HEK293T (cell line): ENCODE measurements around the gene TSPYL2.

Source experiments
- ARNT ChIP-seq: fragments of 450-650 bp; IDR thresholded peaks from 2 replicates; pipeline ENCODE4 v1.6.1; 2017; ENCODE audit warnings: mild to moderate bottlenecking
- BHLHE40 ChIP-seq: fragments of 450-650 bp; IDR thresholded peaks from 2 replicates; pipeline ENCODE4 v1.6.1; 2016; ENCODE audit warnings: mild to moderate bottlenecking, moderate library complexity, borderline replicate concordance
- FOXA1 ChIP-seq: fragments of 450-650 bp; IDR thresholded peaks from 2 replicates; pipeline ENCODE4 v1.6.1; 2016; ENCODE audit warnings: mild to moderate bottlenecking
- FOXM1 ChIP-seq: fragments of 450-650 bp; IDR thresholded peaks from 2 replicates; pipeline ENCODE4 v1.6.1; 2017; ENCODE audit warnings: mild to moderate bottlenecking, borderline replicate concordance
- NFRKB ChIP-seq: fragments of 450-650 bp; IDR thresholded peaks from 2 replicates; pipeline ENCODE4 v1.6.1; 2016; ENCODE audit warnings: mild to moderate bottlenecking, moderate library complexity

DNA sequence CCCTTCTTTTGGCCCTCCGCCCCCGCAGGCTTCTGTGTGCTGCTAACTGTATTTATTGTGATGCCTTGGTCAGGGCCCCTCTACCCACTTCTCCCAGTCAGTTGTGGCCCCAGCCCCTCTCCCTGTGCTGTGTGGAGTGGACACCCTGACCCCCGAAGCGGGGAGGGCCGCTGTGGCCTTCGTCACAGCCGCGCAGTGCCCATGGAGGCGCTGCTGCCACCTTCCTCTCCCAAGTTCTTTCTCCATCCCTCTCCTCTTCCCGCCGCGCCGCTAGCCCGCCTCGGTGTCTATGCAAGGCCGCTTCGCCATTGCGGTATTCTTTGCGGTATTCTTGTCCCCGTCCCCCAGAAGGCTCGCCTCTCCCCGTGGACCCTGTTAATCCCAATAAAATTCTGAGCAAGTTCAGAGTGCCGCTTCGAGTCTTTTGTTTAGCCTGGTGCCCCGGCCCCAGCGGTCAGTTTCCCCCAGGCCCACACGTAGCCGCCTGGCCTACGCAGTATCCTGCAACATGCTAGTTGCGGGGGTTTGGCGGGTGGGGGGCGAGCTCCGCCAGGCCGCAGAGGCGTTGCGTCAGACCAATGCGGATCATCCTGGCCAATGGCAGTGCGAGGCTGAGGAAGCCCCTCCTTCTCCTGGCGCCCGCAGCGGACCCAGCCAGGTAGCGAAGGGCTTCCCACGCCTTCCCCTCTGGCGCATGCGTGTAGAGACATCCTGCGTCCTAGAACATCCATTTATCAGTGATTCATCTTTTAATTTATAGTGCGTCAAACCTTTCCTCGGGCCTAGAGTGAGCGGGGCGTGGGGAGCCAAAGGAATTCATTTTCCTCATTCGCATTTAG lies 6.2 kb downstream of the TSPYL2 start:
- TF ChIP-seq FOXM1 = no peak
- TF ChIP-seq FOXA1 = no peak
- no peak for TF ChIP-seq NFRKB
- no peak for TF ChIP-seq ARNT
- TF ChIP-seq BHLHE40 = no peak
